MCF 10A (cell line): ENCODE data around the gene TCERG1L. TPM values are rescaled to one million over a fixed set of nuclear protein-coding genes. Genes with fewer than 3 reads are reported as not detected.

Experiments used
- BruUV-seq: library from RNA; stranded (reverse); fragments of 400-500 nt; replicated peaks from 2 replicates; lab custom pipeline; 2021; lab: Mats Ljungman, UMichigan
- CTCF ChIA-PET: fragments of 300-600 bp; sonication (Branson Sonifier 250); formaldehyde crosslinking; extraction: SDS; loops from one replicate; lab custom pipeline; 2021; ENCODE audit warnings: antibody characterized with exemption, inconsistent platforms; lab: Yijun Ruan, JAX
- POLR2A ChIA-PET: fragments of 300-600, 350-650 bp; sonication (Branson Sonifier 250); formaldehyde crosslinking; extraction: SDS; loops from one replicate; lab custom pipeline; 2020; ENCODE audit warnings: antibody characterized with exemption, inconsistent platforms; lab: Yijun Ruan, JAX
- DNase-seq: peaks from one replicate; pipeline ENCODE4 v3.0.0-alpha.2; 2018; ENCODE audit not compliant: unreplicated experiment
- H3K27ac Mint-ChIP-seq: one replicate; pipeline ENCODE4 v1.8.0; 2022; ENCODE audit warnings: mild to moderate bottlenecking, low read depth, mixed read lengths; ENCODE audit not compliant: unreplicated experiment
- H3K27me3 Mint-ChIP-seq: one replicate; pipeline ENCODE4 v1.8.0; 2022; ENCODE audit warnings: mixed read lengths; ENCODE audit not compliant: insufficient read depth, unreplicated experiment
- H3K36me3 Mint-ChIP-seq: one replicate; pipeline ENCODE4 v1.8.0; 2022; ENCODE audit warnings: mild to moderate bottlenecking, moderate library complexity, mixed read lengths; ENCODE audit not compliant: insufficient read depth, unreplicated experiment
- H3K4me1 Mint-ChIP-seq: one replicate; pipeline ENCODE4 v1.8.0; 2022; ENCODE audit warnings: mixed read lengths; ENCODE audit not compliant: insufficient read depth, unreplicated experiment
- H3K4me3 Mint-ChIP-seq: one replicate; pipeline ENCODE4 v1.8.0; 2022; ENCODE audit warnings: mild to moderate bottlenecking, moderate library complexity, mixed read lengths; ENCODE audit not compliant: unreplicated experiment
- H3K9me3 Mint-ChIP-seq: one replicate; pipeline ENCODE4 v1.8.0; 2022; ENCODE audit warnings: mixed read lengths; ENCODE audit not compliant: unreplicated experiment
- CTCF ChIP-seq: fragments of 200-600 bp; IDR thresholded peaks from one replicate; pipeline ENCODE4 v1.8.0; 2022; ENCODE audit warnings: antibody characterized with exemption, mild to moderate bottlenecking; ENCODE audit not compliant: unreplicated experiment
- intact Hi-C: fragments of 100-400 bp; cut with micrococcal nuclease; formaldehyde crosslinking; loops from 2 replicates; pipeline ENCODE4 v1.14.1; 2022
- total RNA-seq: library from RNA; stranded (reverse); gene quantifications from 2 replicates; pipeline ENCODE4 v1.2.3, GENCODE V29; 2022

The TCERG1L gene
- total RNA-seq, 1 experiment from 2014 or later = not detected

DNA sequence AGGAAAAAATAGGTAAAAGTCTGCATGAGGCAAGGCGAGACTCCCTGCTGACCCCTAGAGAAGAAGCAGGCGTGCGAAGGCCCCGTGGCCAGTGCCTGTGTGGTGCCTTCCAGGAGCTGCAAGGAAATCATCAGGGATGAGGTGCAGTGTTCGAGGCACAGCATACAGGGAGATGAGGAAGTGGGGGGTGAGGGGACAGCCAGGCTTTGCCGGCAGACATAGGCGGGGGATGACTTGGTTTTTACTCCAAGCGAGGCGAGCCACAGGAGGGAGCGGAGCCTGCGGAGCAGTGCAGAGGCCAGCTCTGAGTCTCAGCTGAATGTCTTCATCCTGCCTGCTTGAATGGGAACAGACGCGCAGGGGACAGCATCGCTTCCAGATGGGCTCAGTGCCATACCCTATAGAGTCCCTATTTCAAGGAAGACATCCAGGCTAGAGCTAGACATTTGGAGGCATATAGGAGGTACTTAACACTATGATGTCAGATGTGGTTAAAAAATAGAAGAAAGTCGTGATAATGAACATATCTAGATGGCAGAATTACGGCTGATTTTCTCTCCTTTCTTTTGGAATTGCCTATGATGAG lies 49.5 kb downstream of the TCERG1L start:
- intact Hi-C loops = no loop called here
- no peak overlapping the region for H3K27ac Mint-ChIP-seq
- TF ChIP-seq CTCF = no peak
- no TSS peak for BruUV-seq
- no peak overlapping the region for H3K4me3 Mint-ChIP-seq
- H3K4me1 Mint-ChIP-seq = no peaks in the 10 kb centered on the region
- ChIA-PET CTCF (no interaction called here), POLR2A (no interaction called here)
- H3K36me3 Mint-ChIP-seq = no peaks in the 10 kb centered on the region
- H3K27me3 Mint-ChIP-seq = no peaks in the 10 kb centered on the region
- no peak for DNase-seq
- peaks cover 31% of the 10 kb centered on the region for H3K9me3 Mint-ChIP-seq

DNA sequence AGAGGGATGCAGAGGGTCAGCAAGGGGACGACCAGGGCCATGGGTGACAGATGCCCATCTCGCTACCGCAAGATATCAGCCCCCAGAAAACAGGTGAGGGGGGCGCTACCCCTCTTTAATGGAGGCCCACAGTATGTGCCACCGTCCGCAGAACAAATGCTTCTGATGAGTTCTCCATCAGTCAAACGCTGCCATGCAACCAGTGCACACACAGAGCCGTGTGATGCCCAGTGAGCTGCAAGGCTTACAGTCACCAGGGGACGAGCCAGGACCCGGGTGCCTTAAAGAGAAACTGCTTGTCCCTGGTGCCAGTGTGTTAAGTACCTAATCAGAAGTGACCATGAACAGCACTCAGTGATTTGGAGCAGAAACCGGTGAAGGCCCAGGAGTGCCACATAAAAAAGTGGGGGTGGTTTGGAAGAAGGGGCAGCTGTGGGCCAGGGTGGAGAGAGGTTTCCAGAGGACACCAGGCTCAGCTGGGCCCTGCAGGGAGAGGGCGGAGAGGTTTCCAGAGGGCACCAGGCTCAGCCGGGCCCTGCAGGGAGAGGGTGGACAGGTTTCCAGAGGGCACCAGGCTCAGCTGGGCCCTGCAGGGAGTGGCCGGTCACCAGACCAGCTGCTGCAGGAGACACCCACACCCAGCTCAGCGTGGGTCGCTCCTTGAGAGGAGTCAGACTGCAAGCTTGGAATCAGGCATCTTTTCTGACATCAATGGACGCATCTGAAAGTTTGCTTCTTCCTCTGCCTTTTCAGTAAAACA lies 50.9 kb downstream of the TCERG1L start:
- POLR2A ChIA-PET = no interaction called here
- H3K27me3 Mint-ChIP-seq = no peaks in the 10 kb centered on the region
- no peaks in the 10 kb centered on the region for H3K36me3 Mint-ChIP-seq
- peaks cover 40% of the 10 kb centered on the region for H3K9me3 Mint-ChIP-seq
- CTCF ChIA-PET = no interaction called here
- intact Hi-C loops = no loop called here
- no peak for DNase-seq
- H3K27ac Mint-ChIP-seq = no peak overlapping the region
- H3K4me3 Mint-ChIP-seq = no peak overlapping the region
- BruUV-seq = no TSS peak
- H3K4me1 Mint-ChIP-seq = no peaks in the 10 kb centered on the region
- no peak for TF ChIP-seq CTCF

DNA sequence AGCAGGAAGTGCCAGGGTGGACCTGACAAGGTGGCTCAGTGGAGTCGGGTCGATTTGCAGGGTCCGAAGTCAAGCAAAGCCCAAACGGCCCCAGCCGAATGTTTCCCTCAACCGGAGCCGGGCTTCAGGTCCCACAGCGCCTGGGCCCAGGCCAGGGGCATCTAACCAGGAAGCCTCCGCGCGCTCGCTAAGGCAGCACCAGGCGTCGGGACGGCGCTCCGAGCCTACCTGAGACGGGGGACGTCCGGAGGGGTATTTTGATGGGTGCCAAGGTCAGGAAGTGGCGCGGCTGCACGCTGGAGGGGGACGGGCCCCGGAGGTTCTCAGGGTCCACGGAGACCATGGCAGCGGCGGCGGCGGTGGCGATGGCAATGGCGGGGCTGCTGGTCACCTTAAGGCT lies 51.5 kb downstream of the TCERG1L start:
- intact Hi-C loops = no loop called here
- Mint-ChIP-seq H3K9me3 (peaks cover 42% of the 10 kb centered on the region), H3K27ac (no peak overlapping the region), H3K4me1 (no peaks in the 10 kb centered on the region), H3K4me3 (no peak overlapping the region), H3K36me3 (no peaks in the 10 kb centered on the region), H3K27me3 (no peaks in the 10 kb centered on the region)
- TF ChIP-seq CTCF = no peak
- ChIA-PET CTCF (no interaction called here), POLR2A (no interaction called here)
- no peak for DNase-seq
- no TSS peak for BruUV-seq

DNA sequence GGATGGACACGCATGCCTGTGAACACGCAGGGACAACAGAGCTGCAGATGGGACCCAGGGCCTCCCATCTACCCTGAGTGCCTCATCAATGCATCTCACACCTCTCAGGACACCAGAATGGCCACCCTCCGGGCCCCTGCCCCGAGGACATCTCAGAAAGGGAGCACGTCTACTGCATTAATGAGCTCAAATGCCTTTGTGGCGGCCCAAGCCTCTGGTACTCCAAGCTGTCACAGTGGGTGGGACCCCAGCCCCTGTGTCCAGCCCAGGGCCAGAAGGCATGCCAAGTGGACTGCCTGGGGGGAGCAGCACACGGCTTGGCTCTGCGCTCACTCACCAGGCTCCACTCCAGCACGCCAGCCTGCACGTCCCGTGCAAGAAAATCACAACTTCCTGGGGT lies 52.0 kb downstream of the TCERG1L start:
- H3K36me3 Mint-ChIP-seq = no peaks in the 10 kb centered on the region
- no peak for TF ChIP-seq CTCF
- ChIA-PET POLR2A (no interaction called here), CTCF (no interaction called here)
- H3K27ac Mint-ChIP-seq = no peak overlapping the region
- no peak for DNase-seq
- H3K27me3 Mint-ChIP-seq = no peaks in the 10 kb centered on the region
- H3K9me3 Mint-ChIP-seq = peaks cover 43% of the 10 kb centered on the region
- intact Hi-C loops = no loop called here
- no TSS peak for BruUV-seq
- no peak overlapping the region for H3K4me3 Mint-ChIP-seq
- H3K4me1 Mint-ChIP-seq = no peaks in the 10 kb centered on the region
